ENCODE data around the gene GADL1.

GADL1 gene

DNA sequence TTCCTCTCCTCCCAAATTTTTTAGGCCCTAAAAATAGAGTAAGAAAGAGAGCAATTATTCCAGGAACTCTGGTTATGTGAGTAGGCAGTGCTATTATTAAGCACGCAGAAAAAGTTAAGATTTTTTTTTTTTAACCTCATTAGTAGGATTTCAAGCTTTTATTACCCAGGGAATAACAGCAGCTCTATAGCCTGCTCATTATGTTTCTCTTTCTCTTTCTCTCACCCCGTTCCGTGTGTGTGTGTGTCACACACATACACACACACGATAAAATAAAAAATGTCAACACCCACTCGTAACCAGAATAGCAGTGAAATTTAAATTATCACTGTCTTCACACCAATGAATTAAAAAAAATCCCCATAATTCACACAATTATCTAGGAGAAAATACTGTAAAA is 30.3 kb downstream of the GADL1 start:
- H3K4me3 ChIP-seq (ENCODE audit: low read length): no peak overlapping the region
- TF ChIP-seq, protein P1, sequence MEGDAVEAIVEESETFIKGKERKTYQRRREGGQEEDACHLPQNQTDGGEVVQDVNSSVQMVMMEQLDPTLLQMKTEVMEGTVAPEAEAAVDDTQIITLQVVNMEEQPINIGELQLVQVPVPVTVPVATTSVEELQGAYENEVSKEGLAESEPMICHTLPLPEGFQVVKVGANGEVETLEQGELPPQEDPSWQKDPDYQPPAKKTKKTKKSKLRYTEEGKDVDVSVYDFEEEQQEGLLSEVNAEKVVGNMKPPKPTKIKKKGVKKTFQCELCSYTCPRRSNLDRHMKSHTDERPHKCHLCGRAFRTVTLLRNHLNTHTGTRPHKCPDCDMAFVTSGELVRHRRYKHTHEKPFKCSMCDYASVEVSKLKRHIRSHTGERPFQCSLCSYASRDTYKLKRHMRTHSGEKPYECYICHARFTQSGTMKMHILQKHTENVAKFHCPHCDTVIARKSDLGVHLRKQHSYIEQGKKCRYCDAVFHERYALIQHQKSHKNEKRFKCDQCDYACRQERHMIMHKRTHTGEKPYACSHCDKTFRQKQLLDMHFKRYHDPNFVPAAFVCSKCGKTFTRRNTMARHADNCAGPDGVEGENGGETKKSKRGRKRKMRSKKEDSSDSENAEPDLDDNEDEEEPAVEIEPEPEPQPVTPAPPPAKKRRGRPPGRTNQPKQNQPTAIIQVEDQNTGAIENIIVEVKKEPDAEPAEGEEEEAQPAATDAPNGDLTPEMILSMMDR (conservative IDR thresholded peaks at IDR 0.05; ENCODE audit: low read depth, low read length): no peak
- no peak for DNase-seq (ENCODE audit: low read depth)

DNA sequence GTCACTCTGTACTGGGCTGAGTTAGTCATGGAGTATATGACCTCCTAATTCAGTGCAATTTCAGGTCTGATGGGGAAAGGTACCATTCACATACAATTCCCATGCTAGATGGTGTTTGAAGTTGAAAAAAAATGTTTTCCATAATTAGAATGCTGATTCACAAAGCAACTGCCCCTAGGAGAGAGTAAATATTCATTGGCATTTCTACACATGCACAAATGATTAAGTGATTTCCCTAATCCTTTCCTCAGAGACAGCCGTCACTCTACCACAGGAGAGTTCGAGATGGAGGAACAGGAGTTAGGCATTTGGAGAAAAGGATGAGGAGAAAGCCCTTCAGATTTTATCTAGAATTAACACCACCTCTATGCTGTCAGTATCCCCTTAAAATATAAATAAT is 32.5 kb downstream of the GADL1 start:
- no peak for DNase-seq (ENCODE audit: low read depth)
- no peak overlapping the region for H3K4me3 ChIP-seq (ENCODE audit: low read length)
- TF ChIP-seq, protein P1 (conservative IDR thresholded peaks at IDR 0.05; ENCODE audit: low read depth, low read length): no peak

DNA sequence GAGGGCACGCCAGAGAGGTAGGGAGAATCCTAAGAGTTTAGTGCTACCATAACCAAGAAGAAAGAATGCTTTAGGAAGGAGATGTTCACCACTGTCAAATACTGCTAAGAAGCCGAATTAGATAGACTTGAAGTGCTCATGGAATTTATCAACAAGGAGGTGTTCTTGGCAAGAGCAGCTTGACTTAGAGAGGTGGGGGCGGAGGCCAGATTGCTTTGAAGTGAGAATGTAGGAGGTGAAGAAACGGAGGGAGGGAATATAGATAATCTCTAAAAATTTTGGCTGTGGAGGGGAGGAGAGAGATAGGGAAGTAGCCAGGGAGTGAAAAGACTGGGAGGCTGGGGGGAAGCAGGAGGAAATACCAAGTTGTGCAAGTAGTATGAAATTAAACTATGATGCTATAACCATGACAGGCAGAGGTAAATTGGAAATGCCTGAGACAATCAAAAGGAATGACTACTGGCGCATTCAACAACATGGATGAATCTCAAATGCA is 35.5 kb downstream of the GADL1 start:
- TF ChIP-seq, protein P1 (conservative IDR thresholded peaks at IDR 0.05; ENCODE audit: low read depth, low read length): no peak
- H3K4me3 ChIP-seq (ENCODE audit: low read length): no peak overlapping the region
- DNase-seq (ENCODE audit: low read depth): no peak

DNA sequence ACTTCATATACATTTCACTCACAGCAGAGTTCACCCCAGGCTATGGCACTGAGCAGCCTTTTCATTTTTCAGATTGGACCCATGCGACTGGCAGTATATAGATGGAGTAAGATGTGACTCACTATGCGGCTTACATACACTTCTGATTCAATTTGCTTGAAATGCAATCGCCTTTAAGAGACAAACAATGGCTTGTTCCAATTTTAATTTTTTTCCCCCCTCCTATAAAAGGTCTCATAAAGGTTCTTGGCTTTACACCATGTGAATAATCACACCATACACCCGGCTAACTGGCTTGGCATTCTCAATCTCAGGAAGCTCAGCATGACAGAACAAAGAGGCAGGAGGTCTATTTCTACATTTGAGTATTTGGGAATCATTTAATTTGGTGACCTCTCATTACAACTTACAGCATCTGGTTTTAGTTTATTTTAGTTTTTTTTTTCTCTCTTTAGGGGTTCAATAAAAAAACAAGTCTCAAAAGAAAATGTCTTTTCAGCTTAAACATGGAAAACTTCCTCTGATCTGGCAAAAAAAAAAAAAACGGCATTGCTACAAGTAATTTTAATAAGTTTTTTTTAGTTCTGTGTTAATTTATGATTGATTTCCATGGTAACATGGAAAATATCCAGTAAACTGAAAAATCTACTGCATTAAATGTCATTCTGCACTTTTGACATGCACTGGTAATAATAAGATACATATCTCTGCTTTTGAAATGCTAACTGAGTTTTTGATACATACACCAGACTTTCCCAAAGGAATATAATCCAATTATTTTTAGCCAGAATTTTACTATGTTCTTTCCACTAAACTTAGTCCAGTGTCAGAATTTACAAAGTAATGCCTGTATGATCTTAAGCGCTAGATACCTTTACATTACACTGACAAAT is 38.8 kb downstream of the GADL1 start:
- no peak for DNase-seq (ENCODE audit: low read depth)
- no peak overlapping the region for H3K4me3 ChIP-seq (ENCODE audit: low read length)
- TF ChIP-seq, protein P1 (conservative IDR thresholded peaks at IDR 0.05; ENCODE audit: low read depth, low read length): no peak

DNA sequence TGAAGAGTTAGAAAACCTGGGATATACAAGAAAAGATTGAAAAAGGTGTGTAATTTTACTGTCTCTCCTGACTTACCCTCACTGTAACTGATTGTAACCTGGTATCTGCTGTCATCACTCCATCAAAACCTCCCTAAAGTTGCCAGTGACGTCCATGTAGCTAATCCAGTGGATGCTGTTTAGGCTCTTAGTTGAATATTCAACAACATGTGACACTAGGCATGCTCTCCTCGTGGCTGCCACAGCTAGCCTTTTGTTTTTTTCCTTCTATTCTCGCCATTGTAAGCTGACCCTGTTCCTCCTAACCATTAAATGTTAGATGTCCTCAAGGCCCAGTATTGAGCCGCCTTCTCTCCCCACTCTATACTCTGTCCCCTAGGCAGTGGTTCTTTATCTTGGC is 41.6 kb downstream of the GADL1 start:
- H3K4me3 ChIP-seq (ENCODE audit: low read length): no peak overlapping the region
- no peak for DNase-seq (ENCODE audit: low read depth)
- TF ChIP-seq, protein P1 (conservative IDR thresholded peaks at IDR 0.05; ENCODE audit: low read depth, low read length): no peak

DNA sequence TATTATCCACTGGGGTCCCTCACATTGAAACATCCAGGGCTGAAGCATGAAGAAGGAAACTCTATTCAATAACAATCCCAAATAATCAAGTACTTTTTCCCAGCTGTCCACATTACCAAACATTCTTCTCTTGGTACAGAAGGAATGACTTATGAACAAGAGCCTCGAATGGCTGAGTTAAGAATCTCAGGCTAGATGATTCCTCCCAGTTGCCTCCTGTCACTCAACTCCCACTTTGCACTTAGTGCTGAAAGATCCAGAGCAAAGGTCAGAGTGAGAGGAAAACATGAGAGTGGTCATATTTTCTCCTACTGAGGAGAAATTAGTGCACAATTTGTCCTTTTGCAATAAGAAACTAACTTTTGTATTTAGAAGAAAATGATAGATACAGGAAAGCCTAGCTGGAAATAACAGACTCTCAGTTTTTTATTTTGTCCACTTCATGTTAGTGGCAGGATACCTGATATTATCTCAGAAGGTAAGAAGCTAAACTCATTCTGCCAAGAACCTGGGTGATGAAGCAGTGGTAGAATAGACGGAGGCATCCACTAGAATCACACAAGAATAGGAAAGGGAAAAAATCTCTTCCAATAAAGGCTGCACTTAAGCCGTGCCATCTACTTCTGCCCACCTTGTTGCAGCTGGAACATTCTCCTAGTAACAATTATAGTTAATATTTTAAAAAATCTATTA is 46.2 kb downstream of the GADL1 start:
- TF ChIP-seq, protein P1 (conservative IDR thresholded peaks at IDR 0.05; ENCODE audit: low read depth, low read length): no peak
- H3K4me3 ChIP-seq (ENCODE audit: low read length): no peak overlapping the region
- DNase-seq (ENCODE audit: low read depth): no peak
